Spleen (tissue), 7 donors: ENCODE data around the gene PTPRM.

Source experiments
- CTCF ChIP-seq, 11 experiments: fragments of 200-600 bp in 7 of 11; fragments of 450-650 bp in 4 of 11; sonication (generic) in 4 of 11; IDR thresholded peaks in 8 of 11; conservative IDR thresholded peaks in 3 of 11; 1 replicate in 7 of 11; 2 replicates in 4 of 11; pipeline versions ENCODE4 v1.4.0 to v1.8.0; 2016 to 2021; ENCODE audit warnings: antibody characterized with exemption in 11 of 11, inconsistent platforms in 4 of 11, mild to moderate bottlenecking in 1 of 11
- POLR2AphosphoS5 ChIP-seq, 3 donors: sonication (generic); formaldehyde crosslinking; IDR thresholded peaks; one replicate each; pipeline ENCODE4 v1.5.1; 2017; ENCODE audit warnings: antibody characterized with exemption in 3 of 3
- donor health status: DM: no; HTN: no; CAD: no; lungs with moderate emphysema.
- donor health status: DM: no; HTN: no; CAD: no.
- donor health status: DM: no; HTN: no; CAD: no.

GRCh38 chr18:7598167-7599047 lies 31.3 kb downstream of the PTPRM start:
- TF ChIP-seq CTCF (IDR thresholded peaks at IDR 0.05 in 8 of 11, conservative IDR thresholded peaks at IDR 0.05 in 3 of 11) = no peak
- TF ChIP-seq POLR2AphosphoS5 (IDR thresholded peaks at IDR 0.05) = no peak
